Hypothalamus (tissue), 51 donors: Measurements from ENCODE around the gene GCFC2.
"Not testable (repeated sequence)": the region's sequence is repeated elsewhere in the genome, so short reads cannot be mapped to it uniquely, and the experiment has no call there.

Experiments used
- DNase-seq, 51 donors: peaks; one replicate each; lab custom pipeline; 2025; lab: John Stamatoyannopoulos, UW

The GCFC2 gene

GRCh38 chr2:75683430-75683829, 27.3 kb downstream of the GCFC2 start:
- not testable (repeated sequence) for DNase-seq

- no peak for DNase-seq
These were observed 30.3 kb downstream of the GCFC2 start for GRCh38 chr2:75680402-75680801.

- DNase-seq, result no peak
These were observed 31.2 kb downstream of the GCFC2 start for GRCh38 chr2:75679556-75679955.

GRCh38 chr2:75676464-75676863, 34.3 kb downstream of the GCFC2 start:
- DNase-seq, result no peak

- DNase-seq, result no peak
These were observed 34.8 kb downstream of the GCFC2 start for GRCh38 chr2:75675908-75676307.

- DNase-seq, result not testable (repeated sequence)
These were observed 35.3 kb downstream of the GCFC2 start for GRCh38 chr2:75675423-75675822.

- no peak for DNase-seq
These were observed 42.8 kb downstream of the GCFC2 start for GRCh38 chr2:75667884-75668283.

GRCh38 chr2:75666911-75667310, 43.8 kb downstream of the GCFC2 start:
- no peak for DNase-seq

GRCh38 chr2:75657798-75658197, 52.9 kb downstream of the GCFC2 start:
- DNase-seq, result no peak

GRCh38 chr2:75656563-75656962, 54.2 kb downstream of the GCFC2 start:
- no peak for DNase-seq

- no peak for DNase-seq
These were observed 54.9 kb downstream of the GCFC2 start for GRCh38 chr2:75655861-75656260.

- DNase-seq, result no peak
These were observed 56.7 kb downstream of the GCFC2 start for GRCh38 chr2:75654012-75654411.

GRCh38 chr2:75647771-75648170, 62.9 kb downstream of the GCFC2 start:
- DNase-seq, result no peak

GRCh38 chr2:75646583-75647425, 63.9 kb downstream of the GCFC2 start, which contains the start of gene MRPL19:
TSS of gene MRPL19 (plus strand) at chr2:75646783. CDS start at chr2:75646808, 25 bp downstream.
- peak; percentile 16 to 94 (median 78) for DNase-seq

- peak in 1 of 51 donors; percentile 28 for DNase-seq
These were observed 64.6 kb downstream of the GCFC2 start for GRCh38 chr2:75646090-75646582.

- DNase-seq, result no peak
These were observed 65.1 kb downstream of the GCFC2 start for GRCh38 chr2:75645643-75646042.

- no peak for DNase-seq
These were observed 66.7 kb downstream of the GCFC2 start for GRCh38 chr2:75643980-75644379.

GRCh38 chr2:75641587-75641986, 69.1 kb downstream of the GCFC2 start:
- DNase-seq, result no peak

- peak in 40 of 51 donors; percentile 1 to 82 (median 40) for DNase-seq
These were observed 70.0 kb downstream of the GCFC2 start for GRCh38 chr2:75640621-75641121.

GRCh38 chr2:75637568-75637967, 73.1 kb downstream of the GCFC2 start:
- DNase-seq, result no peak

- DNase-seq, result no peak
These were observed 75.8 kb downstream of the GCFC2 start for GRCh38 chr2:75634945-75635344.

GRCh38 chr2:75633620-75634019, 77.1 kb downstream of the GCFC2 start:
- no peak for DNase-seq
